ENCODE data around the gene BDH2.

The BDH2 gene

DNA sequence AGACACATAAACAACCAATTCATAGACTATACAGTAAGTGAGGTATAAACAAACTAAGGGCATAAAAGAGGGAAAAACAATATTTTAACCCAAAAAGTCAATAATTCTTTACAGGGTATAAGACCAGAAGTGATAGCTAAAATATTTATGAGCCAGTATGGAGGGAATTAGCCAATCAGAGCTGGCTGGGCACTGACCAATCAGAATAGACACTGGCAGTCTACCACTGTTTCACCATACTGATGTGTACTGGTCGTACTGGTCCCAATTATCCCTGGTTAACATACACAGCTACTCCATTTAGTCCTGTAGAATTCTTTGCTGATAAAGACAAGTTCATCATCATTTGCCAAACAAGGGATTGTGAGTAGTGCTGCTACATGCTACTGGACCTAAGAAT, 70.3 kb downstream of the BDH2 start:
- H2AFZ ChIP-seq (ENCODE audit: low read length): no peak overlapping the region
- no peak for TF ChIP-seq EZH2 (IDR thresholded peaks at IDR 0.05; ENCODE audit: borderline replicate concordance, low read length)
- TF ChIP-seq, protein P1, sequence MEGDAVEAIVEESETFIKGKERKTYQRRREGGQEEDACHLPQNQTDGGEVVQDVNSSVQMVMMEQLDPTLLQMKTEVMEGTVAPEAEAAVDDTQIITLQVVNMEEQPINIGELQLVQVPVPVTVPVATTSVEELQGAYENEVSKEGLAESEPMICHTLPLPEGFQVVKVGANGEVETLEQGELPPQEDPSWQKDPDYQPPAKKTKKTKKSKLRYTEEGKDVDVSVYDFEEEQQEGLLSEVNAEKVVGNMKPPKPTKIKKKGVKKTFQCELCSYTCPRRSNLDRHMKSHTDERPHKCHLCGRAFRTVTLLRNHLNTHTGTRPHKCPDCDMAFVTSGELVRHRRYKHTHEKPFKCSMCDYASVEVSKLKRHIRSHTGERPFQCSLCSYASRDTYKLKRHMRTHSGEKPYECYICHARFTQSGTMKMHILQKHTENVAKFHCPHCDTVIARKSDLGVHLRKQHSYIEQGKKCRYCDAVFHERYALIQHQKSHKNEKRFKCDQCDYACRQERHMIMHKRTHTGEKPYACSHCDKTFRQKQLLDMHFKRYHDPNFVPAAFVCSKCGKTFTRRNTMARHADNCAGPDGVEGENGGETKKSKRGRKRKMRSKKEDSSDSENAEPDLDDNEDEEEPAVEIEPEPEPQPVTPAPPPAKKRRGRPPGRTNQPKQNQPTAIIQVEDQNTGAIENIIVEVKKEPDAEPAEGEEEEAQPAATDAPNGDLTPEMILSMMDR (IDR thresholded peaks at IDR 0.05; ENCODE audit: low read length): no peak
- H3K9ac ChIP-seq (ENCODE audit: low read length): no peak overlapping the region
- H3F3A ChIP-seq (ENCODE audit: insufficient read depth, low read length): 0 out of 2 replicates have a peak, but pooled peaks cover 4% of the 10 kb centered on the region
- H3K27ac ChIP-seq (ENCODE audit: low read depth, low read length, poor library complexity, severe bottlenecking): no peak overlapping the region
- peaks cover 22% of the 10 kb centered on the region for H3K36me3 ChIP-seq (ENCODE audit: insufficient read depth, low read length)
- H3K4me1 ChIP-seq (ENCODE audit: insufficient read depth, low read length, severe bottlenecking): no peaks in the 10 kb centered on the region
- H3K27me3 ChIP-seq (ENCODE audit: insufficient read depth, low read length): no peaks in the 10 kb centered on the region
- H3K4me2 ChIP-seq (ENCODE audit: low read length): no peak overlapping the region
- H4K20me1 ChIP-seq (ENCODE audit: insufficient read depth, low read length): no peaks in the 10 kb centered on the region
- H3K79me2 ChIP-seq (ENCODE audit: insufficient read depth, low read length): no peaks in the 10 kb centered on the region
- no peaks in the 10 kb centered on the region for H3K9me2 ChIP-seq (ENCODE audit: low read depth, low read length)
- H3K9me3 ChIP-seq (ENCODE audit: low read length): no peaks in the 10 kb centered on the region
- no peak overlapping the region for H3K4me3 ChIP-seq (ENCODE audit: low read depth, low read length, poor library complexity, severe bottlenecking)
